OCI-M2 (cell line): ENCODE results near the gene STYX.
A peak's percentile ranks its signal among the peaks of the same experiment; 100 is the strongest.

Experiments used
- DNase-seq: peaks from one replicate; lab custom pipeline; 2025; ENCODE audit not compliant: unreplicated experiment; lab: John Stamatoyannopoulos, UW

The STYX gene

GRCh38 chr14:52789118-52789517, 59.2 kb downstream of the STYX start:
- no peak for DNase-seq

GRCh38 chr14:52790011-52790755, 60.2 kb downstream of the STYX start:
- no peak for DNase-seq

GRCh38 chr14:52790756-52791222, 60.8 kb downstream of the STYX start:
- no peak for DNase-seq

GRCh38 chr14:52791223-52792096, 61.5 kb downstream of the STYX start, which contains the start of gene GNPNAT1:
TSS of gene GNPNAT1 (minus strand) at chr14:52791607. CDS start at chr14:52784650, 6,957 bp downstream.
- peak; percentile 60 for DNase-seq

GRCh38 chr14:52792097-52792415, 62.1 kb downstream of the STYX start:
- DNase-seq: no peak

GRCh38 chr14:52793061-52793460, 63.1 kb downstream of the STYX start:
- no peak for DNase-seq

GRCh38 chr14:52797653-52798052, 67.7 kb downstream of the STYX start:
- DNase-seq: no peak

GRCh38 chr14:52798826-52799225, 68.9 kb downstream of the STYX start:
- DNase-seq: no peak

- DNase-seq: no peak
Measured at GRCh38 chr14:52801014-52801712, 71.2 kb downstream of the STYX start.

GRCh38 chr14:52802597-52802996, 72.6 kb downstream of the STYX start:
- no peak for DNase-seq

GRCh38 chr14:52806115-52806514, 76.1 kb downstream of the STYX start:
- DNase-seq: no peak

GRCh38 chr14:52808101-52808500, 78.1 kb downstream of the STYX start:
- DNase-seq: no peak

GRCh38 chr14:52821805-52822250, 91.9 kb downstream of the STYX start:
- no peak for DNase-seq

- no peak for DNase-seq
Measured at GRCh38 chr14:52824462-52824861, 94.5 kb downstream of the STYX start.
